HG03521 (cell line): ENCODE data around the gene ZSWIM5.
"Not testable (repeated sequence)": the region's sequence is repeated elsewhere in the genome, so short reads cannot be mapped to it uniquely, and the experiment has no call there.

Experiments used
- ATAC-seq: cut with Tn5 transposase; IDR thresholded peaks from one replicate; pipeline ENCODE4 v1.9.1; 2021; ENCODE audit warnings: mild to moderate bottlenecking, moderate library complexity; ENCODE audit not compliant: unreplicated experiment

ZSWIM5 gene

DNA sequence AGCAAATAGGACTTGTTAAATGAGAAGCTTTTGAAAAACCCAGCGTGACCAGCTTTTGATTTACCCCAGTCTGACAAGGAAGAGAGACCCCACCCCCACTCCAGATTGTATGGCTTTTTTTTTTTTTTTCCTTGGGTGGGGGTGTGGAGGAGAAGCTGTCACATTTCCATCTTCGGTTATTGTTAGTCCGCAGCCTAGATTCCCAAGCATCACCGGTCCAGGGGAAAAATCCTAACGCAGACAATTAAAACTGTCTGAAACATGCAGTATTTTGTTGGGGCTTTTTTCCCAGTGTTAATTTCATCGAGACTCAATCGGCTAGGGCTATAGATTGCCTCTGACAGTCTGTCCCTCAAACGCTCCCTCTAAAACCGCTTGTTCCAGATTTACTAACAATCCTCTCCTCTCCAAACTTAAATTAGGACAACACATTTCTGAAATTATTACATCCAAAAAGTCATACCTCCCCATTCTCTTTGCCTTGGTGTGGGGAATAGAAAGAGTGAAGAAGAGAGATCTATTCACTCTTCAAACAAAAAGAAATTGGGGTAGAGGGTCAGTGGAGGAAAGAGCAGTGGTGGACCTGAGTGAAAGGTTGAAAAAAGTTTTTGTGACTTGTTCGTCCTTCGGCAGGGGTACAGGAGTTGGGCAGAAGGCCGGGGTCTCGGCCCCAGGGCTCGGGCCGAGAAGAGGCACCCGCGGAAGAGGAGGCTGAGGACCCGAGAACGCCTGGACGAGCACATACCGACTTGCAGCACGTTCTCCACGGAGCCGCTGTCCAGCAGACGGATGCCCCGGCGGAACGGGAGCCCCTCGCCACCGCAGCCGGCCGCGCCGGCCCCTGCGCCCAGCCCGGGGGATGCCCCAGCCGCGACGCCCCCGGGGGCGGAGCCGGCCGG, 1.1 kb downstream of the ZSWIM5 start:
- no peak for ATAC-seq

DNA sequence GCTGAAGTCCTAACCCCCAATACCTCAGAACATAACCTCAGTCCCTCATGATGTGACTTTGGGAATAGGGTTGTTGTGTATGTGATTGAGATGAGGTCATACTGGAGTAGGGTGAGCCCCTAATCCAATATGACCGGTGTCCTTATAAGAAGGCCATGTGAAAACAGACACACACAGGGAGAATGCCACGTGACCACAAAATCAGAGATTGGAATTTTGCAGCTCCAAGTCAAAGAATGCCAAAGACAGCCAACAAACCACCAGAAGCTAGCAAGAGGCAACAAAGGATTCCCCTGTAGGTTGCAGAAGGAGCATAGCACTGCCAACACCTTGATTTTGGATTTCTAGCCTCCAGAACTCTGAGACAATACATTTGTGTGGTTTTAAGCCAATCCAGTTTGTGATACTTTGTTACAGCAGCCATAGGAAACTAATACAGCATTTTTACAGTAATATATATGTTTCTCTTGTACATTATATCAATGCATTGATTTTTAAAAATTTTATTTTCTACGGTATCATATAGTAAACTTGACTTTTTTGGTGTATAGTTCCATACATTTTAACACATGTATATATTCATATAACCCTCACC, 5.4 kb downstream of the ZSWIM5 start:
- ATAC-seq = no peak

DNA sequence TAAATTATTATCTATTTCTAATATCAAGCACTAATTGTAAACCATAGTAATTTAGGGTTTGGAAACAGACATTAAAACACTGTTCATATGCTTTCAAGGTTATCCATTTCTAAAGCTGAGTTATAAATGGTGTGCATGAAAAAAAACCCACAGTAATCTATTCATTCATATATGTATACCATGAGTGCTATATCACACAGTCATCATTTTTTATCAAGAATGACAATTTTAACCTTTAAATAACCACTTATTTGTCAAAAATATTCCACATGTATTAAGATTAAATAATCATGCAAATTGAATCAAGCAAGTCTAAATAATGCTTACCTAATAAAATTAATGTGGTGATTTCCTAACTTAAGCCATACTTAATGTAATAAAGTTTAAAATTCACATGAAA, 6.0 kb downstream of the ZSWIM5 start:
- ATAC-seq = no peak

DNA sequence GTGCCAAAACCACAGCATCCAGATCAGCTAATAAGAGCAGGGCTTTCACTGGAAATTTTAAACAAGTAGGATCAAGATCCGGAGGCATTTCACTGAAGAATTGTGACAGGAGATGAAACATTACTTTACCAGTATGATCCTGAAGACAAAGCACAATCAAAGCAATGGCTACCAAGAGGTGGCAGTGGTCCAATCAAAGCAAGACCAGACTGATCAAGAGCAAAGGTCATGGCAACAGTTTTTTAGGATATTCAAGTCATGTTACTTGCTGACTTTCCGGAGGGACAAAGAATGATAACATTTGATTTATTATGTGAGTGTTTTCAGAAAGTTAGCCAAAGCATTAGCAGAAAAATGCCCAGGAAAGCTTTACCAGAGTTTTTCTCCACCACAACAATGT, 8.2 kb downstream of the ZSWIM5 start:
- no peak for ATAC-seq

DNA sequence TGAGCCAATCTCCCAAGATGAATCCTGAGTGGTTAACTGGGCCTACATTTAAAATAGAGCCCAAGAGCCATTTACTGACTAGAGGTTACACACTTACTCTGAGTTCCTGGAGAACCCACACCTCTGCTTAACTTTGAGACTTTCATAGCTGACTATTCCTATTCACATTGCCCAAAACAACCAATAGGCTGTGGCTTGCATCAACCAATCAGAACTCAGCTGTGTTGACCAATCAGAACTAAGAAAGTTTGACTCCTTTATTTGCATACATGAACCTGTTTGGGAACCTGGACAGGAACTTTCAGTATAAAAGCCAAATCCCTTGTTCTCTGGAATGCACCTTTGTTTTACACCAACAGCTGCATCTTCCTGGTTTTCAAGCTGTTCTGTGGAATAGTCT, 9.5 kb downstream of the ZSWIM5 start:
- ATAC-seq = no peak

DNA sequence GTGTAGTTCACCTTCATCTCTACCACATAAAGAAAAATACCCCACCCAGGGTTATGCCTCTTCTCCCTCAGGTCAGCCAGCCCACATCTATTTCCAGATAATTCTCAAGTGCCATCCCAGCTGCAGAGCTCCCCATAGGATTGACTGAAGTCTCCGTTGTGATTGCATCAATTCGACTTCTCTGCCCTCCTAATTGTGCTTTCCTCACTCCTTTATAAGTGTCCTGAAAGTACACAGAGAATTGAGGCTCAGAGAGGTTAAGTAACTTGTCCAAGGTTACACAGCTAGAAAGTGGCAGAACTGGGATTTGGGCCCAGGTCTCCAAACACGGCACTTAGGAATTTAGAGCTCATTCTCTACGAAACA, 15.0 kb downstream of the ZSWIM5 start:
- no peak for ATAC-seq

DNA sequence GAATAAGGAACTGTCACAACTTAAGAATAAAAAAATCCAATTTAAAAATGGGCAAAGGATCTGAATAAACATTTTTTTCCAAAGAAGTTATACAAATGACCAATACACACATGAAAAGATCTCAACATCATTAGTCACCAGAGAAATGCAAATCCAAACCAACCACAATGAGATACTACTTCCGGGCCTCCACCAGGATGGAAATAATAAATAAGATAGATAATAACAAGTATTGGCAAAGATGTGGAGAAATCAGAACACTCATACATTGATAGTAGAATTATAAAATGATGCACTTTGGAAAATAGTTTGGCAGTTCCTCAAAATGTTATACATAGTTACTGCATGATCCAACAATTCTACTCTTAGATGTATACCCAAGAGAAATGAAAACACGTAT, 18.7 kb downstream of the ZSWIM5 start:
- no peak for ATAC-seq

DNA sequence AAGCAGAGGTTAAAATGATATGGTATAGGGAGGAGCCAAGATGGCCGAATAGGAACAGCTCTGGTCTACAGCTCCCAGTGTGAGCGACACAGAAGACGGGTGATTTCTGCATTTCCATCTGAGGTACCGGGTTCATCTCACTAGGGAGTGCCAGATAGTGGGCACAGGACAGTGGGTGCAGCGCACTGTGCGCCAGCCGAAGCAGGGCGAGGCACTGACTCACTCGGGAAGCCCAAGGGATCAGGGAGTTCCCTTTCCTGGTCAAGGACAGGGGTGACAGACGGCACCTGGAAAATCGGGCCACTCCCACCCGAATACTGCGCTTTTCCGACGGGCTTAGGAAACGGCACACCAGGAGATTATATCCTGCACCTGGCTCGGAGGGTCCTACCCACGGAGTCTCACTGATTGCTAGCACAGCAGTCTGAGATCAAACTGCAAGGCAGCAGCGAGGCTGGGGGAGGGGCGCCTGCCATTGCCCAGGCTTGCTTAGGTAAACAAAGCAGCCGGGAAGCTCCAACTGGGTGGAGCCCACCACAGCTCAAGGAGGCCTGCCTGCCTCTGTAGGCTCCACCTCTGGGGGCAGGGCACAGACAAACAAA, 26.4 kb downstream of the ZSWIM5 start:
- not testable (repeated sequence) for ATAC-seq

DNA sequence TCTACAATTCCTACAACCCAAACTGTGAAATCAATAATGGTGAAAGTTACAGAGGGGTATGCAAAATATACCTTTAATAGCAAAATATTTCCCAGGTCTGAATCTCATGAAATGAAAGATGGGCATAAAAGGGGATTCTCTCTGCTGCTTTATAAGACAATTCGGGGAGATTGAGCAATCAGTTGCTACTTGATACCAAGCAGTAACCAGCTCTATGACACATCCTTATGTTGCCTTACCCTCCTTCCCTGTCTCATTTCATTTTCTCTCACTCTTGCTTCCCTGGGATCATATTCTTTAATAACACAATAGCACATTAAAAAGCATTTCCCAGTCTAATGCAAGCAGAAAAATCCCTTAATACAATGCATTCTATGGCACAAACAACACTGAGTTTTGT, 29.0 kb downstream of the ZSWIM5 start:
- ATAC-seq = no peak

DNA sequence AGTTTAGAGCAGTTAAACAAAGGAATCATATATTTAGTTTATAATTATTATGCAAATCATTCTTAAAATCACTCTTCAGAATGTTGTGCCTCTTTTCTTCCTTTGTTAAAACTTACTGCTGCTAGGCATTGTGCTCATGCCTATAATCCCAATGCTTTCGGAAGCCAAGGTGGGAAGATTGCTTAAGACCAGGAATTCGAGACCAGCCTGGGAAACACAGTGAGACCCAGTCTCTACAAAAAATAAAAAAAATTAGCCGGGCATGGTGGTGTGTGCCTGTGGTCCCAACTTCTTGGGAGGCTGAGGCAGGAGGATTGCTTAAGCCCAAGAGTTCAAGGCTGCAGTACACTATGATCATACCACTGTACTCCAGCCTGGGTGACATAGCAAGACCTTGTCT, 33.6 kb downstream of the ZSWIM5 start:
- ATAC-seq = no peak

DNA sequence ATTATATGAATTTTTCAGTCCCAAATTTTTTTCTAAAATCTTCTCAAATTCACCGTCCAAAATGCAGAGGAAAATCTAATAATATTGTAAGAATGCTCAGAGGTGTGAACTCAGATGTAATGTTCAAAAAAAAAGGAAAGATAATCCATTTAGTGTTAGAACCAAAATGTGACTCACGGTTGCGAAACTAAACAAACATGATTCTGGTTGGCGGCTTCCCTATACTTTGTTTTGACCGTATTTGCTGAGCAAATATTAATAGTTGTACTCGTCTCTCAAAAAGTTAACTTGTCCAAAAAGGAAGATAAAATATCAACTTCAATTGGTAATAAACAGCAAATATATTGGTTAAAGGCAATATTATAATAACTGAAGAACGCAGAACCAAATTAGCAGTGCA, 34.4 kb downstream of the ZSWIM5 start:
- no peak for ATAC-seq

DNA sequence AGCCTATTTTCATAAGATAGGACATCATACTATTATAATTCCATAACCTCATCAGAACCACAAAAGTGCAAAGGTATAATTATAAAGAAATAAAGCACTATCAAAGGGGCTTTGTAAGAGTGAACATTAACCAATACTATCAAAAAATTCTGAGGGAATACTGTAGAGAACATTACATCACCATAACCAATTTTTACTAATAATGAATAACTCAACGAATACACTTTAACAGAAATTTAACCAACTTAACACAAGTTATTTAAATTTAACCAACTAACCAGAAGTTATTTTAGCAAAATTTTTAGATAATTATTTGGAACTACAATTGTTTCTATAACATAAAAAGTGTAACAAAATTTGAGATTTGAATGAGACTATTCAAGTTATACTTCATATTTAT, 34.8 kb downstream of the ZSWIM5 start:
- no peak for ATAC-seq

DNA sequence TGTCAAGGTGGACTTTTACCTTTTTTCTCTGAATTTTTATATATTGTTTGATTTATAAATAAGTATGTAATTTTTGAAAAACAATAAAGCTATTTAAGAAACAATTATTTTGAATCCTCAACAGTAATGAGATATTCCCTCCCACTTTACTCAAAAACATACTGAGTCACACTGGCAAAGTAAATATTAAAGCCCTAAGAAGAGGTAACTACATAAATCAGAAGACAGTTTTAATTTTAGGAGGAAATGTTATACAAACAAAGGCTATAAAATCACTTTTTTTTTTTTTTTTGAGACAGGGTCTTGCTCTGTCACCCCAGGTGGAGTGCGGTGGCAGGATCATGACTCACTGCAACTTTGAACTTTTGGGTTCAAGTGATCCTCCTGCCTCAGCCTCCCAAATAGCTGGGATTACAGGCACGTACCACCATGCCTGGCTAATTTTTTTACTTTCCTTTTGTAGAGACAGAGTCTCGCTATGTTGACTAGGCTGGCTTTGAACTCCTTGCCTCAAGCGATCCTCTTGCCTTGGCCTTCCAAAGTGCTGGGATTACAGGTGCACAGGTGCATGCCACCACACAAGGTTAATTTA, 36.2 kb downstream of the ZSWIM5 start:
- no peak for ATAC-seq

DNA sequence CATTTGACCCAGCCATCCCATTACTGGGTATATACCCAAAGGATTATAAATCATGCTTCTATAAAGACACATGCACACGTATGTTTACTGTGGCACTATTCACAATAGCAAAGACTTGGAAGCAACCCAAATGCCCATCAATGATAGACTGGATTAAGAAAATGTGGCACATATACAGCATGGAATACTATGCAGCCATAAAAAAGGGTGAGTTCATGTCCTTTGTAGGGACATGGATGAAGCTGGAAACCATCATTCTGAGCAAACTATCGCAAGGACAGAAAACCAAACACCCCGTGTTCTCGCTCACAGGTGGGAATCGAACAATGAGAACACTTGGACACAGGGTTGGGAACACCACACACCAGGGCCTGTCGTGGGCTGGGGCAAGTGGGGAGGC, 38.5 kb downstream of the ZSWIM5 start:
- not testable (repeated sequence) for ATAC-seq

DNA sequence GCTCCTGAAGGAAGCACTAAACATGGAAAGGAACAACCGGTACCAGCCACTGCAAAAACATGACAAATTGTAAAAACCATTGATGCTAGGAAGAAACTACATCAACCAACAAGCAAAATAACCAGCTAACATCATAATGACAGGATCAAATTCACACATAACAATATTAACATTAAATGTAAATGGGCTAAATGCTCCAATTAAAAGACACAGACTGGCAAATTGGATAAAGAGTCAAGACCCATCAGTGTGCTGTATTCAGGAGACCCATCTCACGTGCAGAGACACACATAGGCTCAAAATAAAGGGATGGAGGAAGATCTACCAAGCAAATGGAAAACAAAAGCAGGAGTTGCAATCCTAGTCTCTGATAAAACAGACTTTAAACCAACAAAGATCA, 42.1 kb downstream of the ZSWIM5 start:
- ATAC-seq = not testable (repeated sequence)

DNA sequence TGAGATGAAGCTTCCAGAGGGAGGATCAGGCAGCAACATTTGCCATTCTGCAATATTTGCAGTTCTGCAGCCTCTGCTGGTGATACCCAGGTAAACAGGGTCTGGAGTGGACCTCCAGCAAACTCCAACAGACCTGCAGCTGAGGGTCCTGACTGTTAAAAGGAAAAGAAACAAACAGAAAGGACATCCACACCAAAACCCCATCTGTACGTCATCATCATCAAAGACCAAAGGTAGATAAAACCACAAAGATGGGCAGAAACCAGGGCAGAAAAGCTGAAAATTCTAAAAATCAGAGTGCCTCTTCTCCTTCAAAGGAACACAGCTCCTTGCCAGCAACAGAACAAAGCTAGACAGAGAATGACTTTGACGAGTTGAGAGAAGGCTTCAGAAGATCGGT, 43.3 kb downstream of the ZSWIM5 start:
- not testable (repeated sequence) for ATAC-seq

DNA sequence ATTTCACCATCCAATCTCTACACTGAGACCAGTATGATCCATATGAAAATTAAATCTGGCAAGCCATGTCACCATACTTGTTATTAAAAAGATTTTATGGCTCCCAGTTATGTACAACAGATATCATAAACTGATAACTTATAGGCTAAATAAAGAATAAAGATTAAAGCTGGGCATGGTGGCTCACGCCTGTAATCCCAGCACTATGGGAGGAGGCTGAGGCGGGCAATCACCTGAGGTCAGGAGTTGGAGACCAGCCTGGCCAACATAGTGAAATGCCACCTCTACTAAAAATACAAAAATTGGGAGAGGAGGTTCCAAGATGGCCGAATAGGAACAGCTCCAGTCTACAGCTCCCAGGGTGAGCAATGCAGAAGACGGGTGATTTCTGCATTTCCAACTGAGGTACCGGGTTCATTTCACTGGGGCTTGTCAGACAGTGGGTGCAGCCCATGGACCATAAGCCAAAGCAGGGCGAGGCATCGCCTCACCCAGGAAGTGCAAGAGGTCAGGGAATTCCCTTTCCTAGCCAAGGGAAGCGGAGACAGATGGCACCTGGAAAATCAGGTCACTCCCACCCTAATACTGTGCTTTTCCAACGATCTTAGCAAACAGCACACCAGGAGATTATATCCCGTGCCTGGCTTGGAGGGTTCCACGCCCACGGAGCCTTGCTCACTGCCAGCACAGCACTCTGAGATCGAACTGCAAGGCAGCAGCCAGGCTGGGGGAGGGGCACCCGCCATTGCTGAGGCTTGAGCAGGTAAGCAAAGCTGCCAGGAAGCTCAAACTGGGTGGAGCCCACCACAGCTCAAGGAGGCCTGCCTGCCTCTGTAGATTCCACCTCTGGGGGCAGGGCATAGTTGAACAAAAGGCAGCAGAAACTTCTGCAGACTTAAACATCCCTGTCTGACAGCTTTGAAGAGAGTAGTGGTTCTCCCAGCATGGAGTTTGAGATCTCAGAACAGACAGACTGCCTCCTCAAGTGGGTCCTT, 44.1 kb downstream of the ZSWIM5 start:
- ATAC-seq = not testable (repeated sequence)

DNA sequence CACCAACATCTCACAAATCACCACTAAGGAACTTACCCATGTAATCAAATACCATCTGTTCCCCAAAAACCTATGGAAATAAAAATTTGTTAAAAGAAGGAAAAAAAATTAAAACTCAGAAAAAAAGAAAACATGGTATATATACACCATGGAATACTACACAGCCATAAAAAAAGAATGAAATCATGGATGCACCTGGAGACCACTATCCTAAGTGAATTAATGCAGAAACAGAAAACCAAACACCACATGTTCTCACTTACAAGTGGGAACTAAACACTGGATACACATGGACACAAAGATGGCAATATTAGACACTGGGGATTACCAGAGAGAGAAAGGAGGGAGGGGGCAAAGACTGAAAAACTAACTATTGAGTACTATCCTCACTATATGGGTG, 50.4 kb downstream of the ZSWIM5 start:
- ATAC-seq = no peak

DNA sequence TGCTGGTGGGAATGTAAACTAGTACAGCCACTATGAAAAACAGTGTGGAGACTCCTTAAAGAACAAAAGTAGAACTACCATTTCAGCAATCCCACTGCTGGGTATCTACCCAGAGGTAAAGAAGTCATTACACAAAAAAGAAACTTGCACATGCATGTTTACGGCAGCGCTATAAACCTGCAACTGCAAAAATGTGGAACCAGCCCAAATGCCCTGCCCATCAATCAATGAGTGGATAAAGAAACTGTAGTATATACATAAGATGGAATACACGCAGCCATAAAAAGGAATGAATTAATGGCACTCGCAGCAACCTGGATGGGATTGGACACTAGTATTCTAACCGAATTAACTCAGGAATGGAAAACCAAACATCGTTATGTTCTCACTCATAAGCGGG, 51.0 kb downstream of the ZSWIM5 start:
- no peak for ATAC-seq

DNA sequence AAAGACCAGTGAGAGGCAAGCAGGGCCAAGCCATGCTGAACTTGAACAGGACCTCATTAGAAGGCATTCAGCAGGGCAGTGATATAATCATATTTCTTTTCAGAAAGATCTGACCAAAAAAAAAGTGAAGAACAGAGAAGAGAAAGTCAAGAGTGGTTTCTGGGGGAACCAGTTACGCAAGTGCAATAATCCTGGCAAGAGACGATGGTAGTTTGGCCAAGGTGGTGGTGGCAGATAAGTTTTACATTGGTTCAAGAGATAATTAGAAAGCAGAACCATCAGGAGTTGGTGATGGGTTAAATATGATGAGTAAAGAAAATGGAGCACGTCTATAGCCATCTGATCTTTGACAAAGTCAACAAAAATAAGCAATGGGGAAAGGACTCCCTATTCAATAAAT, 54.3 kb downstream of the ZSWIM5 start:
- ATAC-seq = no peak
